Measurements from ENCODE around the gene PHKA1.

DNA sequence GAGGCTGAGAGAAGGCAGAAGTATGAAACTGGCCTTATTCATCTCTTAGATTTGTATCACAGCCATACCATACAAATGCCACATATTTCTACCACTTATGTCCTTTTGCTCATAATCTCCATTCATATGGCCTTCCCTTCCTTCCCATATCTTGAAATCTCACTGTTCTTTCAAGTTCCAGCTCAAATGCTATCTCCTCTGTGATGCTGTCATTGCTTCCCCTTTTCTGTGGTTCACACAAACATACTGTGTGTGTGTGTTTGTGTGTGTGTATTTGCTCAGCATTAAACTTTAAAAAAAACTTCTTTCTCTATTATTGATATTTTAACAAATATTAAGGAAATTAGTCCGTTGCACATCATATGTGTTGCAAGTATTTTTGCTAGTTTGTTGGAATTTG lies 26.7 kb downstream of the PHKA1 start:
- TF ChIP-seq, protein P1, sequence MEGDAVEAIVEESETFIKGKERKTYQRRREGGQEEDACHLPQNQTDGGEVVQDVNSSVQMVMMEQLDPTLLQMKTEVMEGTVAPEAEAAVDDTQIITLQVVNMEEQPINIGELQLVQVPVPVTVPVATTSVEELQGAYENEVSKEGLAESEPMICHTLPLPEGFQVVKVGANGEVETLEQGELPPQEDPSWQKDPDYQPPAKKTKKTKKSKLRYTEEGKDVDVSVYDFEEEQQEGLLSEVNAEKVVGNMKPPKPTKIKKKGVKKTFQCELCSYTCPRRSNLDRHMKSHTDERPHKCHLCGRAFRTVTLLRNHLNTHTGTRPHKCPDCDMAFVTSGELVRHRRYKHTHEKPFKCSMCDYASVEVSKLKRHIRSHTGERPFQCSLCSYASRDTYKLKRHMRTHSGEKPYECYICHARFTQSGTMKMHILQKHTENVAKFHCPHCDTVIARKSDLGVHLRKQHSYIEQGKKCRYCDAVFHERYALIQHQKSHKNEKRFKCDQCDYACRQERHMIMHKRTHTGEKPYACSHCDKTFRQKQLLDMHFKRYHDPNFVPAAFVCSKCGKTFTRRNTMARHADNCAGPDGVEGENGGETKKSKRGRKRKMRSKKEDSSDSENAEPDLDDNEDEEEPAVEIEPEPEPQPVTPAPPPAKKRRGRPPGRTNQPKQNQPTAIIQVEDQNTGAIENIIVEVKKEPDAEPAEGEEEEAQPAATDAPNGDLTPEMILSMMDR (conservative IDR thresholded peaks at IDR 0.05; ENCODE audit: low read depth, low read length), result no peak
- no peak for TF ChIP-seq EZH2 (IDR thresholded peaks at IDR 0.05; ENCODE audit: borderline replicate concordance, low read depth, low read length, poor library complexity, severe bottlenecking)

All from A673 (cell line).